ENCODE results near the gene MYL4. TPM values are rescaled to one million over a fixed set of nuclear protein-coding genes. Genes with fewer than 3 reads are reported as not detected.
"Not testable (repeated sequence)": the region's sequence is repeated elsewhere in the genome, so short reads cannot be mapped to it uniquely, and the experiment has no call there.

Gene MYL4
- total RNA-seq, 1 donor from 2014 or later: not detected

GRCh38 chr17:47265983-47266541 is 56.9 kb downstream of the MYL4 start:
- TF ChIP-seq POLR2A (IDR thresholded peaks at IDR 0.05) (no peak), POLR2AphosphoS5 (IDR thresholded peaks at IDR 0.05; ENCODE audit: insufficient read depth in 1 of 2, low read depth in 1 of 2) (peak in 1 of 2 donors; percentile 26)
- peaks cover 6% of the 10 kb centered on the region for H3K4me1 ChIP-seq
- DNase-seq (ENCODE audit: extremely low spot score in 2 of 2): no peak
- H3K36me3 ChIP-seq: no peaks in the 10 kb centered on the region
- no peaks in the 10 kb centered on the region for H3K9me3 ChIP-seq
- no peaks in the 10 kb centered on the region for H3K27me3 ChIP-seq
- H3K4me3 ChIP-seq: no peak overlapping the region
- intact Hi-C loops (cut with DNase I): no loop called here
- H3K27ac ChIP-seq: no peak overlapping the region

GRCh38 chr17:47266782-47267181 is 57.6 kb downstream of the MYL4 start:
- Histone ChIP-seq H3K4me3 (no peak overlapping the region), H3K36me3 (no peaks in the 10 kb centered on the region), H3K27ac (no peak overlapping the region), H3K9me3 (no peaks in the 10 kb centered on the region), H3K4me1 (peaks cover 6% of the 10 kb centered on the region), H3K27me3 (no peaks in the 10 kb centered on the region)
- intact Hi-C loops (cut with DNase I): no loop called here
- DNase-seq (ENCODE audit: extremely low spot score in 2 of 2): no peak
- no peak for TF ChIP-seq POLR2A (IDR thresholded peaks at IDR 0.05)
- TF ChIP-seq POLR2AphosphoS5 (IDR thresholded peaks at IDR 0.05; ENCODE audit: insufficient read depth in 1 of 2, low read depth in 1 of 2): no peak
- TF ChIP-seq, protein P1, sequence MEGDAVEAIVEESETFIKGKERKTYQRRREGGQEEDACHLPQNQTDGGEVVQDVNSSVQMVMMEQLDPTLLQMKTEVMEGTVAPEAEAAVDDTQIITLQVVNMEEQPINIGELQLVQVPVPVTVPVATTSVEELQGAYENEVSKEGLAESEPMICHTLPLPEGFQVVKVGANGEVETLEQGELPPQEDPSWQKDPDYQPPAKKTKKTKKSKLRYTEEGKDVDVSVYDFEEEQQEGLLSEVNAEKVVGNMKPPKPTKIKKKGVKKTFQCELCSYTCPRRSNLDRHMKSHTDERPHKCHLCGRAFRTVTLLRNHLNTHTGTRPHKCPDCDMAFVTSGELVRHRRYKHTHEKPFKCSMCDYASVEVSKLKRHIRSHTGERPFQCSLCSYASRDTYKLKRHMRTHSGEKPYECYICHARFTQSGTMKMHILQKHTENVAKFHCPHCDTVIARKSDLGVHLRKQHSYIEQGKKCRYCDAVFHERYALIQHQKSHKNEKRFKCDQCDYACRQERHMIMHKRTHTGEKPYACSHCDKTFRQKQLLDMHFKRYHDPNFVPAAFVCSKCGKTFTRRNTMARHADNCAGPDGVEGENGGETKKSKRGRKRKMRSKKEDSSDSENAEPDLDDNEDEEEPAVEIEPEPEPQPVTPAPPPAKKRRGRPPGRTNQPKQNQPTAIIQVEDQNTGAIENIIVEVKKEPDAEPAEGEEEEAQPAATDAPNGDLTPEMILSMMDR (IDR thresholded peaks at IDR 0.05): no peak

GRCh38 chr17:47267354-47267828 is 58.2 kb downstream of the MYL4 start:
- H3K4me1 ChIP-seq: peaks cover 6% of the 10 kb centered on the region
- DNase-seq (ENCODE audit: extremely low spot score in 2 of 2): no peak
- no peaks in the 10 kb centered on the region for H3K36me3 ChIP-seq
- intact Hi-C loops (cut with DNase I): no loop called here
- H3K9me3 ChIP-seq: no peaks in the 10 kb centered on the region
- TF ChIP-seq, protein P1 (IDR thresholded peaks at IDR 0.05): no peak
- TF ChIP-seq POLR2A (IDR thresholded peaks at IDR 0.05) (no peak), POLR2AphosphoS5 (IDR thresholded peaks at IDR 0.05; ENCODE audit: insufficient read depth in 1 of 2, low read depth in 1 of 2) (no peak)
- H3K27me3 ChIP-seq: no peaks in the 10 kb centered on the region
- H3K4me3 ChIP-seq: no peak overlapping the region
- H3K27ac ChIP-seq: no peak overlapping the region

DNA sequence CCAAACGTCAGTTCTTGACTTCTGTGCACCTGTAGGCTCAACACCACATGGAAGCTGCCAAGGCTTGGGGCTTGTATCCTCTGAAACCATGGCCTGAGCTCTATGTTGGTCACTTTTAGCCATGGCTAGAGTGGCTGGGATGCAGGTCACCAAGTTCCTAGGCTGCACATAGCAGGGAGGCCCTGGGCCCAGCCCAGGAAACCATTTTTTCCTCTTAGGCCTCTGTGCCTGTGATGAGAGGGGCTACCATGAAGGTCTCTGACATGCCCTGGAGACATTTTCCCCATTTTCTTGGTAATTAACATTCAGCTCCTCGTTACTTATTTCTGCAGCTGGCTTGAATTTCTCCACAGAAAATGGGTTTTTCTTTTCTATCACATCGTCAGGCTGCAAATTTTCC is 59.8 kb downstream of the MYL4 start:
- H3K36me3 ChIP-seq; H3K4me1 ChIP-seq; intact Hi-C loops (cut with DNase I); H3K27me3 ChIP-seq; H3K27ac ChIP-seq; H3K4me3 ChIP-seq; DNase-seq (ENCODE audit: extremely low spot score in 2 of 2); H3K9me3 ChIP-seq: not testable (repeated sequence)

DNA sequence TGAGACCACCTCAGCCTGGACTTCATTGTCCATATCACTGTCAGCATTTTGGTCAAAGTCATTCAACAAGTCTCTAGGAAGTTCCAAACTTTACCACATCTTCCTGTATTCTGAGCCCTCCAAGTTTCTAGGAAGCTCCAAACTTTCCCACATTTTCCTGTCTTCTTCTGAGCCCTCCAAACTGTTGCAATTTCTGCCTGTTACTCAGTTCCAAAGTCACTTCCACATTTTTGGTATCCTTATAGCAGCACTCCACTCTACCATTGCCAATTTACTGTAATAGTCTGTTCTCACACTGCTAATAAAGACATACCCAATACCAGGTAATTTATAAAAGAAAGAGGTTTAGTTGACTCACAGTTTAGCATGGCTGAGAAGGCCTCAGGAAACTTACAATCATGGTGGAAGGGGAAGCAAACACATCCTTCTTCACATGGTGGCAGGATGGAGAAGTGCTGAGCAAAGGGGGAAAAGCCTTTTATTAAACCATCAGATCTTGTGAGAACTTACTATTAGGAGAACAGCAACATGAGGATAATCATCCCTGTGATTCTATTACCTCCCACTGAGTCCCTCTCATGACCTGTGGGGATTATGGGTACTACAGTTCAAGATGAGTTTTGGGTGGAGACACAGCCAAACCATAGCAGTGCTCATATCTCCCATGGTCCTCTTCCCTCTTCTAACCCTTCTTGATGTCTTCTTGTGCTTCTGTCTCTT is 60.6 kb downstream of the MYL4 start:
- H3K27ac ChIP-seq; intact Hi-C loops (cut with DNase I): not testable (repeated sequence)
- H3K4me1 ChIP-seq: peaks cover 12% of the 10 kb centered on the region

DNA sequence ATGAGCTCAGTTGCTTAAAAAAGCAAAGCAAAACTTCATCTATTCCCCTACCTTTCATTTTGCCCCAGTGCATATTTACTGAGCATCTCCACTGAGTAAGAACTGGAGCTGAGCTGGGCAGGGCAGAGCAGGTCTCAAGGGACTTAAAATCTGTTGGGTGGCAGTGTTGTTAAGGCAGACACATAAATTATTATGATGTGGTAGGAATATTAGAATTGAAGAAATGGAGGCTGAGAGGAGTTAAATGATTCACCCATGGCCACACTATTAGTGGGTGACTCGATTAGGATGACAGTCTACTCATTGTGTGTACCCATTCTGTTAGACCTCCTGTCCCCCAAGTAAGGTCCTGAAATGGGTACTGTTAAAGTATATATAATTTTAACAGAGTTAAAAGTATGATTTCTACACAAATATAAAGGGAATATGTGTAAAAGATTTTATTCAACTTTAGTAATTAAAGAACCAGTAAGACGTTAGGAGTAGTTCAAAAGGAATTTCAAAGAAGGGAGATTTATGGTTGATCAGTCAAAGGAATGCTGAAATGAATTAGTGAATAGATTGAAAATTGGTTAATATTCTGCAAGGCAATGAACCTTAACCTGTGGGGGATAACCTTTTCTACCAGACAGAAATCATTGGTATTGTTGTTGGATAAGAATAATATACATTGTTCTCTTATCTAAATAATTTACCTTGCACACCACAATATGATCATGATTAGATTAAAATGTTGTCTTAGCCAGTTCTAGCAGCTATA is 62.0 kb downstream of the MYL4 start:
- Histone ChIP-seq H3K27ac (no peak overlapping the region), H3K36me3 (no peaks in the 10 kb centered on the region), H3K9me3 (no peaks in the 10 kb centered on the region), H3K4me3 (no peak overlapping the region), H3K27me3 (no peaks in the 10 kb centered on the region), H3K4me1 (peaks cover 25% of the 10 kb centered on the region)
- TF ChIP-seq POLR2AphosphoS5 (IDR thresholded peaks at IDR 0.05; ENCODE audit: insufficient read depth in 1 of 2, low read depth in 1 of 2): no peak
- no peak for TF ChIP-seq POLR2A (IDR thresholded peaks at IDR 0.05)
- TF ChIP-seq, protein P1 (IDR thresholded peaks at IDR 0.05): no peak
- intact Hi-C loops (cut with DNase I): no loop called here
- DNase-seq (ENCODE audit: extremely low spot score in 2 of 2): no peak

More for the DNA sequence above, 60.6 kb downstream of the MYL4 start:
- DNase-seq (ENCODE audit: extremely low spot score in 2 of 2); H3K9me3 ChIP-seq; H3K36me3 ChIP-seq; H3K27me3 ChIP-seq; H3K4me3 ChIP-seq: not testable (repeated sequence)
